Muscle of back (tissue), 13 donors: Measurements from ENCODE around the gene BTD. TPM values are rescaled to one million over a fixed set of nuclear protein-coding genes. Genes with fewer than 3 reads are reported as not detected.

Experiments
- DNase-seq, 3 donors: peaks; one replicate each; pipeline versions ENCODE4 v3.0.0 to v3.0.0-alpha.2; 2013
- long read RNA-seq, 9 donors: transcript quantifications; one replicate each; lab custom pipeline, GENCODE V29; 2026
- polyA plus RNA-seq, 10 donors: library from polyadenylated mRNA; unstranded; fragments of 120-200 nt; gene quantifications; one replicate each; pipeline ENCODE4 v1.2.1, GENCODE V29; 2013; ENCODE audit not compliant: insufficient read length in 10 of 10

BTD gene
- polyA plus RNA-seq: 10 to 100 TPM; 11.2 to 14.9 (median 12.5) TPM
- long read RNA-seq, donor 1, full-length matches to known transcripts: 6 of 6 reads
- long read RNA-seq, donor 1, partial matches to known transcripts: 0 of 6 reads
- long read RNA-seq, donor 1, other reads (novel, unspliced or antisense): 0 of 6 reads
- long read RNA-seq, donor 2, full-length matches to known transcripts: 7 of 7 reads
- long read RNA-seq, donor 2, partial matches to known transcripts: 0 of 7 reads
- long read RNA-seq, donor 2, other reads (novel, unspliced or antisense): 0 of 7 reads
- long read RNA-seq, donor 3: 0 reads
- long read RNA-seq, donor 4, full-length matches to known transcripts: 4 of 4 reads
- long read RNA-seq, donor 4, partial matches to known transcripts: 0 of 4 reads
- long read RNA-seq, donor 4, other reads (novel, unspliced or antisense): 0 of 4 reads
- long read RNA-seq, donor 5, full-length matches to known transcripts: 9 of 9 reads
- long read RNA-seq, donor 5, partial matches to known transcripts: 0 of 9 reads
- long read RNA-seq, donor 5, other reads (novel, unspliced or antisense): 0 of 9 reads
- long read RNA-seq, donor 6, full-length matches to known transcripts: 2 of 2 reads
- long read RNA-seq, donor 6, partial matches to known transcripts: 0 of 2 reads
- long read RNA-seq, donor 6, other reads (novel, unspliced or antisense): 0 of 2 reads
- long read RNA-seq, donor 7, full-length matches to known transcripts: 2 of 2 reads
- long read RNA-seq, donor 7, partial matches to known transcripts: 0 of 2 reads
- long read RNA-seq, donor 7, other reads (novel, unspliced or antisense): 0 of 2 reads
- long read RNA-seq, donor 8, partial matches to known transcripts: 0 of 3 reads
- long read RNA-seq, donor 8, other reads (novel, unspliced or antisense): 0 of 3 reads
- long read RNA-seq, donor 9, full-length matches to known transcripts: 1 of 1 reads
- long read RNA-seq, donor 9, partial matches to known transcripts: 0 of 1 reads
- long read RNA-seq, donor 9, other reads (novel, unspliced or antisense): 0 of 1 reads

GRCh38 chr3:15601399-15602145 is at the start of gene BTD, which contains the start of gene HACL1:
TSS of gene BTD (plus strand) at chr3:15601745. CDS start at chr3:15635440, 33,695 bp downstream.
TSS of gene HACL1 (minus strand) at chr3:15601569. CDS start at chr3:15601463, 106 bp downstream.
- DNase-seq: peak; percentile 99 to 100 (median 100)

GRCh38 chr3:15551902-15552301 is 49.6 kb upstream of the BTD start:
- DNase-seq: no peak

GRCh38 chr3:15553749-15554148 is 47.8 kb upstream of the BTD start:
- no peak for DNase-seq

GRCh38 chr3:15556512-15556911 is 45.0 kb upstream of the BTD start:
- DNase-seq: peak in 1 of 3 donors; percentile 12

GRCh38 chr3:15557511-15557946 is 44.0 kb upstream of the BTD start:
- DNase-seq: peak; percentile 54 to 80 (median 61)

DNA sequence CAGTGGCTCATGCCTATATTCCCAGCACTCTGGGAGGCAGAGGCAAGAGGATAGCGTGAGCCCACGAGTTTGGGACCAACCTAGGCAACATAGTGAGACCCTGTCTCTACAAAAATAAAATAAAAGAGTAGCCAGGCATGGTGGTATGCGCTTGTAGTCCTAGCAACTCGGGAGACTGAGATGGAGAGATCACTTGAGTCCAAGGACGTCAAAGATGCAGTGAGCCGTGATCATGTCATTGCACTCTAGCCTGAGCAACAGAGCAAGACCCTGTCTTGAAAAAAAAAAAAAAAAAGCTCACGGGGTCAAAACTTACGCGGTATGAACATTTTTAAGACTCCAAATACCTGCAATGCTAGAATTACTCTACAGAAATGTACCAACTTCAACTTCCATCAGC is 43.0 kb upstream of the BTD start:
- DNase-seq: no peak

DNA sequence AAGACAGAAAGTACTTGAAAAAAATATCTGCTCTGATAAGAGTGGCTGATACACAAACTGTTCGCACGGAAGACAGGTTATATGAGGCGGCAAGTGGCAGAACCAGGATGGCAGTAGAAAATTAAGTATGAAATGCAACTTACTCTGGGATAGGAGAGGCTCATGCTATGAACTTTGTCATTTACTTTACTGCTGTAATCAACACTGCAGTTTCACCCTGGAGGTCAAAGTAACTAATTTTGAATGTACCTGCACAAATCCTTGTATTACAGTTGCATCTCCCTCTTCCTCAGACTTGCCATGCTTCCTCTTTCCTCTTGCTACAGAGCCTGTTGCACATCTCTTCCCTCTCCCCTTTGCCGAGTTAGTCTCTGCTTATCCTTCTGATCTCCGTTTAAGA is 39.0 kb upstream of the BTD start:
- no peak for DNase-seq

GRCh38 chr3:15563190-15563589 is 38.4 kb upstream of the BTD start:
- no peak for DNase-seq

DNA sequence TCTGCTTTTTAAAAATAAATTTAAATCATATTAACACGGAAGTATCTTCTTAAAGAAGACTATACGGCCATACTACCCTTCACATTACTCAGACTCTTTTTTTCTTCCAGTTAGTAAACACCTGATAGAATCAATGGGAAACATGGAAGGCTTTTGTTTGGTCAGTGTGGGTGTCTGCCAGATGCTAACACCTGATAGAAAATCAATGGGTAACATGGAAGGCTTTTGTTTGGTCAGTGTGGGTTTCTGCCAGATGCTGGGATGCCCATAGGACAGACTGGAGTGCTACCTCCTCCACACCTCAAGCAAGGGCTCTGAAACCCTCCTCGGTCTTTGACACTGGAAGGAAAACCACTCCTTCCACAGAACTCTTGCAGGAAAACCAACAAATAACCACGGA is 29.4 kb upstream of the BTD start:
- no peak for DNase-seq

- DNase-seq: no peak
Measured at GRCh38 chr3:15575446-15575845, 26.1 kb upstream of the BTD start.

DNA sequence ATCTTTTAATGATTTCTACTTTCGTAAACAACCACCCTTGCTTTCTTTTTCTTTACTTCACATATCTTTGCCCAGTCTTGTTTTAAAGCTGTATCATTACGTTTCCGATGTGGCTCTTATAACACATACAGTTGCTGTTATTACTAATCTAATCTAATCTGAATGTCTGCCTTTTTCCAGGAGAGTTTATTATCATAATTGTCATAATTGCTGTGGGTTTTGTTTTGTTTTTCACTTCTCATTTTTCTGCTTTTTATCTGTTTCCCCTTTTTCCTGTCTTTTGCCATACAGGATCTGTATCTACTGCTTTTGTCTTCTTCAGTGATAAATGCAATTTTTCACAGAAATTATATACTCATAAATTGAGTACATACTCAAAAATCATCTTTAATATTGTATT is 25.1 kb upstream of the BTD start:
- DNase-seq: no peak

GRCh38 chr3:15578289-15578867 is 23.2 kb upstream of the BTD start:
- peak in 2 of 3 donors; percentile 25 to 54 for DNase-seq

DNA sequence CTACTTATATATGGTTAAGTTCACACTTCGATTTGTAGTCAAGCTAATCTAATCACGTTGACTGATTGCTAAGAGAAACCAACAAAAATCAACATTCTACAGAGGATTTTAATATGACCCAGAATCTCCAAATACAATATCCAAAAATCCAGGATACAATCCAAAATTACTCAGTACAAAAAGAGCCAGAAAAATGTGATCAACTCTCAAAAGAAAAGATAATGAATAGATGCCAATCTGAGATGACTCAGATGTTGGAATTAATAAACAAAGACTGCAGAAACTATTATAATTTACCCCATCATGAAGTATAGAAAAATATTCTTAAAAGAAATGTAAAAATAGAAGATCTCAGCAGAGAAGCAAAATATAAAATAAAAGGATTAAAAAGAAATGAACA is 22.5 kb upstream of the BTD start:
- peak; percentile 22 to 56 (median 38) for DNase-seq

DNA sequence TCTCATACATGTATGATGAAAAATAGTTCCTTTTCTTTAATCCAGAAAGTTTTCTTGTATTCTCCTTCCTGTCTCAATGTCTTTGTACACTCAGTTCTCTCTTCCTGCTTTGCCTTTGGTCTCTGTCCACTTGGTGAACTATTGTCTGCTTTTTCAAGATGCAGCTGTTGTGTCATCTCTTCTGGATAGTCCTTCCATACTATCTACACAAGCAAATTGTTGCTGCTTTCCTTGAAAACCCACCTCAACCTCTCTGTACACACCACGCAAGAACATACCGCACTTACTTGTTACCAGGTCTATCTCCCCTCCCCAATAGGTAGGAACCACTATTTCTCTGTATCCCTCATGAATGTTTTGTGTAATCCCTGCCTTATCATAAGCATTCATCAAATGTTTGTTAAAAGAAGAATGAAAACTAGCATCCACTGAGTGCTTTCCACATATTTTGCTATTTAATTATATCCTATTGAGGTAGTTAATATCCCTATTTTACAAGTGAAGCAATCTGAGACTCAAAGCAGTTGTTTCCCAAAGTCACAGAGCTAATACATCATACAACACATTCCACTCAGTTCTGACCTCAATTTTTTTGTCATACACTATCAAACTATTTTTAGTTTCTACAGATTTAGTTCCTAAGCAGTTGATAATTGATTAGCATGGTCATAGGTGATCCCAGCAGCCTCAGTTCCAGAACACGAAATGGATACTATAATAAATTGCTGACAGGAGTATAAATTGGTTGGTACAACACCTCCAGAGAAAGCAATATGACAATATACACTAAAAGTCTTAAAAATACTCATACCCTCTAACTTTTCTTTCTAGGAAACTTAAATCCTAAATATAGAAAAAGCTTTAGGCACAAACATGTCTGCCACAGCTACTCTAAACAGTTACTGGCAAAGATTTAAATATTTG is 19.8 kb upstream of the BTD start:
- no peak for DNase-seq

GRCh38 chr3:15585111-15585845 is 16.3 kb upstream of the BTD start:
- peak in 1 of 3 donors; percentile 15 for DNase-seq

DNA sequence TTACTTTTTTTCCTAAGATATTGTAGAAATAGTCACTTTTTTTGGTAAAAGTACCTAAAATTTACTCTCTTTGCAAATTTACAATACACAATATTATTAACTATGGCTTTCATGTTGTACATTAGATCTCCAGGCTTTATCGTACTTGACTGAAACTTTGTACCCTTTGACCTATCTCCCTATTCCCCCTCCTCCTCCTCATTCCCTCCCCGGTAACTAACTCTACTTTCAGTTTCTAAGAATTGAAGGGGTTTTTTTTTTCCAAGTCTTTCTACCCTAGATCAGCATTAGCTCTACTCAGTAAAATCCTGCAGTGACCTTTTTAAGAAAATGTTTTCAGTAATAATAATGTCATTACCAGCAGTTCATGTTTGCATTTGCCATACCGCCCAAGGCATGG is 10.3 kb upstream of the BTD start:
- DNase-seq: no peak

- no peak for DNase-seq
Measured at GRCh38 chr3:15591928-15592327, 9.6 kb upstream of the BTD start.

- no peak for DNase-seq
Measured at GRCh38 chr3:15592968-15593367, 8.6 kb upstream of the BTD start.

GRCh38 chr3:15595955-15596354 is 5.6 kb upstream of the BTD start:
- no peak for DNase-seq
